ENCODE results near the gene ZNF84.
A peak's percentile ranks its signal among the peaks of the same experiment; 100 is the strongest.

Gene ZNF84

GRCh38 chr12:133037207-133038005, at the start of gene ZNF84:
ZNF84 (plus strand) TSS chr12:133037509; CDS start chr12:133041468, 3,959 bp downstream.
- DNase-seq (ENCODE audit: low spot score): peak; percentile 97

- no peak for DNase-seq (ENCODE audit: low spot score)
Observed at GRCh38 chr12:132998741-132999140, 38.6 kb upstream of the ZNF84 start.

- DNase-seq (ENCODE audit: low spot score): no peak
Observed at GRCh38 chr12:133010657-133011297, 26.5 kb upstream of the ZNF84 start.

GRCh38 chr12:133023566-133023965, 13.7 kb upstream of the ZNF84 start:
- no peak for DNase-seq (ENCODE audit: low spot score)

- no peak for DNase-seq (ENCODE audit: low spot score)
Observed at GRCh38 chr12:133026996-133027395, 10.3 kb upstream of the ZNF84 start.

GRCh38 chr12:133038118-133038709, 905 bp downstream of the ZNF84 start:
- no peak for DNase-seq (ENCODE audit: low spot score)

- no peak for DNase-seq (ENCODE audit: low spot score)
Observed at GRCh38 chr12:133046698-133047097, 9.4 kb downstream of the ZNF84 start.

- DNase-seq (ENCODE audit: low spot score): no peak
Observed at GRCh38 chr12:133057446-133057845, 20.1 kb downstream of the ZNF84 start.

- DNase-seq (ENCODE audit: low spot score): no peak
Observed at GRCh38 chr12:133058203-133059113, 21.1 kb downstream of the ZNF84 start.

GRCh38 chr12:133061954-133062353, 24.6 kb downstream of the ZNF84 start:
- DNase-seq (ENCODE audit: low spot score): no peak

GRCh38 chr12:133063556-133063955, 26.2 kb downstream of the ZNF84 start:
- DNase-seq (ENCODE audit: low spot score): no peak

- no peak for DNase-seq (ENCODE audit: low spot score)
Observed at GRCh38 chr12:133073836-133074235, 36.5 kb downstream of the ZNF84 start.

- DNase-seq (ENCODE audit: low spot score): no peak
Observed at GRCh38 chr12:133080026-133080367, 42.7 kb downstream of the ZNF84 start.

- peak; percentile 98 for DNase-seq (ENCODE audit: low spot score)
Observed at GRCh38 chr12:133080368-133081158, 43.3 kb downstream of the ZNF84 start, which contains the start of gene ZNF140. ZNF140 (plus strand) TSS chr12:133080923; CDS start chr12:133081321, 398 bp downstream.

- DNase-seq (ENCODE audit: low spot score): no peak
Observed at GRCh38 chr12:133081159-133081780, 44.0 kb downstream of the ZNF84 start.

- no peak for DNase-seq (ENCODE audit: low spot score)
Observed at GRCh38 chr12:133083345-133083744, 46.0 kb downstream of the ZNF84 start.

- DNase-seq (ENCODE audit: low spot score): no peak
Observed at GRCh38 chr12:133105620-133106019, 68.3 kb downstream of the ZNF84 start.

GRCh38 chr12:133106253-133106652, 68.9 kb downstream of the ZNF84 start:
- DNase-seq (ENCODE audit: low spot score): no peak

GRCh38 chr12:133107121-133107520, 69.8 kb downstream of the ZNF84 start:
- DNase-seq (ENCODE audit: low spot score): no peak

GRCh38 chr12:133108150-133108549, 70.8 kb downstream of the ZNF84 start:
- no peak for DNase-seq (ENCODE audit: low spot score)
